HepG2 (cell line): ENCODE data around the gene RNASE11. TPM values are rescaled to one million over a fixed set of nuclear protein-coding genes. Genes with fewer than 3 reads are reported as not detected.

Experiments
- ATAC-seq: fragments of 200-7000 bp; cut with Tn5 transposase; 3 replicates; pipeline ENCODE4 v1.9.1; 2020; ENCODE audit warnings: mild to moderate bottlenecking, moderate library complexity
- BruUV-seq: library from RNA; stranded (reverse); fragments of 400-500 nt; replicated peaks from 2 replicates; lab custom pipeline; 2021; lab: Mats Ljungman, UMichigan
- CTCF ChIA-PET: fragments of 300-600 bp; formaldehyde crosslinking; extraction: SDS; loops from one replicate; lab custom pipeline; 2021; ENCODE audit warnings: low total read pairs, inconsistent platforms, low intra/inter-chr PET ratio; lab: Yijun Ruan, JAX
- POLR2A ChIA-PET: fragments of 350-600 bp; sonication (Branson Sonifier 250); formaldehyde crosslinking; loops from one replicate; lab custom pipeline; 2020; ENCODE audit warnings: antibody characterized with exemption, inconsistent platforms; lab: Yijun Ruan, JAX
- DNase-seq: peaks from one replicate; pipeline ENCODE4 v3.0.0-alpha.2; 2015; ENCODE audit warnings: low spot score
- FAIRE-seq: peaks from 3 replicates; lab custom pipeline; 2011; peaks lifted over from hg19 to GRCh38; lab: Jason Lieb, UNC
- H2AFZ ChIP-seq: one replicate; pipeline ENCODE4 v1.6.1; 2011; ENCODE audit warnings: low read length, inconsistent platforms
- H3K27ac ChIP-seq: fragments of 300-600 bp; 3 replicates; pipeline ENCODE4 v1.8.0; 2011; ENCODE audit warnings: mixed run types, mild to moderate bottlenecking, mixed read lengths, low read length, inconsistent platforms; ENCODE audit not compliant: insufficient read depth; ENCODE audit errors: extremely low read length
- H3K27me3 ChIP-seq, 2 experiments: fragments of 200-600 bp in 1 of 2; 2 replicates in 1 of 2; 3 replicates in 1 of 2; pipeline versions ENCODE4 v1.6.0 to v1.8.0; 2011; ENCODE audit warnings: low read length in 2 of 2, mild to moderate bottlenecking in 2 of 2, moderate library complexity in 2 of 2, inconsistent platforms in 1 of 2; ENCODE audit not compliant: insufficient read depth in 2 of 2, control insufficient read depth in 1 of 2
- H3K36me3 ChIP-seq, 2 experiments: fragments of 200-600 bp in 1 of 2; replicated peaks in 1 of 2; 2 replicates in 1 of 2; 3 replicates in 1 of 2; pipeline versions ENCODE4 v1.5.1 to v1.8.0; 2011; ENCODE audit warnings: low read length in 2 of 2, inconsistent platforms in 1 of 2; ENCODE audit not compliant: insufficient read depth in 2 of 2, control insufficient read depth in 1 of 2
- H3K4me1 ChIP-seq: 2 replicates; pipeline ENCODE4 v1.5.1; 2012; ENCODE audit warnings: low read length, inconsistent platforms; ENCODE audit not compliant: insufficient read depth
- H3K4me2 ChIP-seq: 2 replicates; pipeline ENCODE4 v1.6.0; 2011; ENCODE audit warnings: low read depth, low read length, inconsistent platforms
- H3K4me3 ChIP-seq, 3 experiments: fragments of 200-600 bp in 1 of 3; sonication (generic), shearing (Covaris generic) in 1 of 3; replicated peaks in 1 of 3; 2 replicates each; pipeline ENCODE4 v1.5.1; 2011 to 2016; ENCODE audit warnings: low read length in 3 of 3, inconsistent platforms in 2 of 3, low read depth in 2 of 3, mild to moderate bottlenecking in 2 of 3, control low read depth in 1 of 3, mixed read lengths in 1 of 3; ENCODE audit not compliant: insufficient read depth in 1 of 3
- H3K79me2 ChIP-seq: one replicate; pipeline ENCODE4 v1.6.1; 2011; ENCODE audit warnings: low read length, inconsistent platforms; ENCODE audit not compliant: insufficient read depth
- H3K9ac ChIP-seq: 2 replicates; pipeline ENCODE4 v1.6.0; 2011; ENCODE audit warnings: mild to moderate bottlenecking, low read depth, low read length, inconsistent platforms; ENCODE audit not compliant: insufficient read depth
- H3K9me3 ChIP-seq: 2 replicates; pipeline ENCODE4 v1.5.1; 2012; ENCODE audit warnings: mild to moderate bottlenecking, low read length
- H4K20me1 ChIP-seq: 2 replicates; pipeline ENCODE4 v1.6.0; 2011; ENCODE audit warnings: inconsistent platforms, mild to moderate bottlenecking, low read length, moderate library complexity; ENCODE audit not compliant: insufficient read depth
- AGO2 ChIP-seq: fragments of 200-400 bp; formaldehyde crosslinking; optimal IDR thresholded peaks from 2 replicates; pipeline ENCODE3; 2017; ENCODE audit warnings: mild to moderate bottlenecking, low read depth, low read length, moderate library complexity
- FOSL1 ChIP-seq: sonication (generic); formaldehyde crosslinking; IDR thresholded peaks from 2 replicates; pipeline ENCODE4 v1.9.0; 2021; ENCODE audit warnings: missing genetic modification reagents, borderline replicate concordance
- NKX3-1 ChIP-seq: sonication (generic); formaldehyde crosslinking; IDR thresholded peaks from 2 replicates; pipeline ENCODE4 v1.5.0; 2020; ENCODE audit warnings: missing genetic modification reagents
- NR2F1 ChIP-seq, 2 experiments: fragments of 450-650 bp in 1 of 2; formaldehyde crosslinking in 1 of 2; IDR thresholded peaks; 2 replicates each; pipeline versions ENCODE4 v1.5.0 to v1.6.1; 2016 to 2020; ENCODE audit warnings: mild to moderate bottlenecking in 1 of 2, missing compliant biosample characterization in 1 of 2, missing genetic modification reagents in 1 of 2, moderate library complexity in 1 of 2
- SAFB2 ChIP-seq: sonication (generic); formaldehyde crosslinking; IDR thresholded peaks from 2 replicates; pipeline ENCODE4 v1.5.1; 2020; ENCODE audit warnings: missing genetic modification reagents, low read depth, mild to moderate bottlenecking, borderline replicate concordance
- ZNF101 ChIP-seq: sonication (generic); formaldehyde crosslinking; IDR thresholded peaks from 2 replicates; pipeline ENCODE4 v1.4.0; 2020; ENCODE audit warnings: mild to moderate bottlenecking, low read depth, missing genetic modification reagents, borderline replicate concordance
- ZNF501 ChIP-seq: sonication (generic); formaldehyde crosslinking; IDR thresholded peaks from 2 replicates; pipeline ENCODE4 v1.5.1; 2020; ENCODE audit warnings: mild to moderate bottlenecking, moderate library complexity, missing genetic modification reagents
- ZNF773 ChIP-seq: sonication (generic); formaldehyde crosslinking; IDR thresholded peaks from 2 replicates; pipeline ENCODE4 v1.4.0; 2020; ENCODE audit warnings: missing genetic modification reagents, borderline replicate concordance
- WGBS: methylation state at CpG from one replicate; pipeline ENCODE4 v1.1.6; 2017; ENCODE audit warnings: low lambda C conversion rate; 5-methylcytosine and 5-hydroxymethylcytosine counted together
- in situ Hi-C: cut with HindIII; loops from 2 replicates; pipeline ENCODE4 v1.10.0; 2017; ENCODE audit warnings: low pct_unique_long_range_greater_than_20kb; ENCODE audit not compliant: extremely low pct_ligation_motif_present
- intact Hi-C: fragments of 100-400 bp; cut with micrococcal nuclease; formaldehyde crosslinking; loops from one replicate; pipeline ENCODE4 v1.10.0; 2022; ENCODE audit not compliant: unreplicated experiment
- polyA plus RNA-seq, 8 experiments: library from polyadenylated mRNA; depleted of rRNA in 3 of 8; stranded (reverse) in 7 of 8; unstranded in 1 of 8; fragments of >200 nt; fragmentation: Illumina TruSeq in 4 of 8; extraction: Trizol in 4 of 8; gene quantifications; 2 replicates each; pipeline versions ENCODE4 v1.2.1 to v1.2.3, GENCODE V29; 2011 to 2016; ENCODE audit warnings: low read depth in 4 of 8, missing spikeins in 1 of 8, mixed read lengths in 1 of 8; ENCODE audit not compliant: insufficient read depth in 1 of 8
- total RNA-seq, 5 experiments: library from RNA; depleted of rRNA; stranded (reverse); fragments of >200 nt; fragmentation: Illumina TruSeq; extraction: Trizol; gene quantifications; 2 replicates each; pipeline ENCODE4 v1.2.3, GENCODE V29; 2016; ENCODE audit warnings: low read depth in 1 of 5
- TF ChIP-seq, protein P1 (sequence below): sonication (generic); formaldehyde crosslinking; IDR thresholded peaks from 2 replicates; pipeline ENCODE4 v1.4.0; 2020; ENCODE audit warnings: missing genetic modification reagents
- TF ChIP-seq, protein P2 (sequence below): sonication (generic); formaldehyde crosslinking; IDR thresholded peaks from 2 replicates; pipeline ENCODE4 v1.8.0; 2022; ENCODE audit warnings: missing genetic modification reagents, low read depth, mild to moderate bottlenecking, borderline replicate concordance
- TF ChIP-seq, protein P3 (sequence below): sonication (generic); formaldehyde crosslinking; IDR thresholded peaks from 2 replicates; pipeline ENCODE4 v1.4.0; 2020; ENCODE audit warnings: missing genetic modification reagents, borderline replicate concordance

The RNASE11 gene
- total and polyA plus RNA-seq, 2 of the 13 experiments (the other 11 are each of a cell fraction or from before 2014, with no cell fraction given) = not detected

DNA sequence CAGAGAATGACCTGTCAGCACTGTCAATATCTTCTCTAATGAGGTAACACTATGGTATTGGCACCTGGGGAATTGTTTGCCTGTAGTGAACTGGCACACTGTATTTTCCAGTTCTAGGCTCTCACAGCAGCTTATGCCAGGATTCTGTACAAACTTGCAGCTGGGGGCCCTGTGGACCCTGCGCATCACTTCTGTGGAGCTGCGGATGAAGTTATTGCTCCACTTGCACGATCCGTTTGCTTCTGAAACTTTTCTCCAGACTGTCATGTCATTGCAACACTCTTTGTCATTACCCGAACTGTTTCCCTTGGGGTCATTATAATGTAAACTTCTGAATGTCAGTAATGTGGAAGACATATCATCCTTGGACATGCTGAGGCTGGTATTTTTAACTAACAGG is 3.9 kb downstream of the RNASE11 start:
- BruUV-seq = no TSS peak
- Histone ChIP-seq H3K27ac (no peak overlapping the region), H3K4me2 (no peak overlapping the region), H3K9ac (no peak overlapping the region), H3K4me3 (no peak overlapping the region), H4K20me1 (no peaks in the 10 kb centered on the region), H3K9me3 (no peaks in the 10 kb centered on the region), H3K4me1 (no peaks in the 10 kb centered on the region), H3K27me3 (peaks cover 0 to 2% of the 10 kb centered on the region in 2 experiments; a peak in 2 of 5 replicates), H2AFZ (no peak overlapping the region), H3K36me3 (no peaks in the 10 kb centered on the region), H3K79me2 (no peaks in the 10 kb centered on the region)
- FAIRE-seq (no peak), ATAC-seq (no peak), DNase-seq (no peak)
- no peak for TF ChIP-seq ZNF101 (CRISPR knock-in tag)
- no peak for TF ChIP-seq AGO2
- TF ChIP-seq ZNF773 (CRISPR knock-in tag) = no peak
- TF ChIP-seq, protein P1, sequence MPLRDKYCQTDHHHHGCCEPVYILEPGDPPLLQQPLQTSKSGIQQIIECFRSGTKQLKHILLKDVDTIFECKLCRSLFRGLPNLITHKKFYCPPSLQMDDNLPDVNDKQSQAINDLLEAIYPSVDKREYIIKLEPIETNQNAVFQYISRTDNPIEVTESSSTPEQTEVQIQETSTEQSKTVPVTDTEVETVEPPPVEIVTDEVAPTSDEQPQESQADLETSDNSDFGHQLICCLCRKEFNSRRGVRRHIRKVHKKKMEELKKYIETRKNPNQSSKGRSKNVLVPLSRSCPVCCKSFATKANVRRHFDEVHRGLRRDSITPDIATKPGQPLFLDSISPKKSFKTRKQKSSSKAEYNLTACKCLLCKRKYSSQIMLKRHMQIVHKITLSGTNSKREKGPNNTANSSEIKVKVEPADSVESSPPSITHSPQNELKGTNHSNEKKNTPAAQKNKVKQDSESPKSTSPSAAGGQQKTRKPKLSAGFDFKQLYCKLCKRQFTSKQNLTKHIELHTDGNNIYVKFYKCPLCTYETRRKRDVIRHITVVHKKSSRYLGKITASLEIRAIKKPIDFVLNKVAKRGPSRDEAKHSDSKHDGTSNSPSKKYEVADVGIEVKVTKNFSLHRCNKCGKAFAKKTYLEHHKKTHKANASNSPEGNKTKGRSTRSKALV (CRISPR knock-in tag) = no peak
- 36% methylated on average over 5 of the region's 5 CpGs for WGBS
- intact Hi-C loops (no loop called here), in situ Hi-C loops (no loop called here)
- CTCF ChIA-PET = no interaction called here
- POLR2A ChIA-PET = no interaction called here

DNA sequence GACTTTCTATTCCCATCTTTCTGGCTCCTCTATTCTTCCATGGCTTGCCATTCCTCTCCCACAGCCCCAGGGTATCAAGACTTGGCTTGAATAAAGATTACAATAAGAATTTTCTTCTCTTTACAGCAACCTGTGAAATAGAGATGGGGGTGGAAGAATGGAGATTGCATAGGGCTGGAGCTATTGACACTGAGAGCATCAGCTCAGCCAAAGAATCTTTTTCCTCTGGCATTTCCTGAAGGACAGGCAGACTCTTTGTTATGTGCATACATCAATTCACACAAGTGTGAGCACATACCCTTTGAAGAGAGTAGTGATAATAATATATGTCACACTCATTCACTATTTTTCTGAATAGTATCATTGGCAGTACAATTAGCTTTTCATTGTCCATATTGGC is 4.7 kb downstream of the RNASE11 start:
- Histone ChIP-seq H2AFZ (no peak overlapping the region), H3K27ac (no peak overlapping the region), H3K9me3 (no peaks in the 10 kb centered on the region), H3K36me3 (no peaks in the 10 kb centered on the region), H3K4me2 (no peak overlapping the region), H3K79me2 (no peaks in the 10 kb centered on the region), H3K4me1 (no peaks in the 10 kb centered on the region), H3K4me3 (no peak overlapping the region), H3K27me3 (peaks cover 0 to 2% of the 10 kb centered on the region in 2 experiments; a peak in 2 of 5 replicates), H4K20me1 (no peaks in the 10 kb centered on the region), H3K9ac (no peak overlapping the region)
- ChIA-PET POLR2A (no interaction called here), CTCF (no interaction called here)
- BruUV-seq = no TSS peak
- ATAC-seq (no peak), FAIRE-seq (no peak), DNase-seq (no peak)
- intact Hi-C loops (no loop called here), in situ Hi-C loops (no loop called here)
- TF ChIP-seq FOSL1 (CRISPR knock-in tag) = no peak
- no peak for TF ChIP-seq NKX3-1 (CRISPR knock-in tag)
- no peak for TF ChIP-seq SAFB2 (CRISPR knock-in tag)
- TF ChIP-seq, protein P2, sequence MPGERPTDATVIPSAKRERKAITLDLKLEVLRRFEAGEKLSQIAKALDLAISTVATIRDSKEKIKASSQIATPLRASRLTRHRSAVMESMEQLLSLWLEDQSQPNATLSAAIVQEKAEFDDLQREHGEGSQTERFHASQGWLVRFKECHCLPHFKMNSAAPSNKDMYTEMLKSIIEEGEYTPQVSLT (CRISPR knock-in tag) = no peak
- TF ChIP-seq, protein P3, sequence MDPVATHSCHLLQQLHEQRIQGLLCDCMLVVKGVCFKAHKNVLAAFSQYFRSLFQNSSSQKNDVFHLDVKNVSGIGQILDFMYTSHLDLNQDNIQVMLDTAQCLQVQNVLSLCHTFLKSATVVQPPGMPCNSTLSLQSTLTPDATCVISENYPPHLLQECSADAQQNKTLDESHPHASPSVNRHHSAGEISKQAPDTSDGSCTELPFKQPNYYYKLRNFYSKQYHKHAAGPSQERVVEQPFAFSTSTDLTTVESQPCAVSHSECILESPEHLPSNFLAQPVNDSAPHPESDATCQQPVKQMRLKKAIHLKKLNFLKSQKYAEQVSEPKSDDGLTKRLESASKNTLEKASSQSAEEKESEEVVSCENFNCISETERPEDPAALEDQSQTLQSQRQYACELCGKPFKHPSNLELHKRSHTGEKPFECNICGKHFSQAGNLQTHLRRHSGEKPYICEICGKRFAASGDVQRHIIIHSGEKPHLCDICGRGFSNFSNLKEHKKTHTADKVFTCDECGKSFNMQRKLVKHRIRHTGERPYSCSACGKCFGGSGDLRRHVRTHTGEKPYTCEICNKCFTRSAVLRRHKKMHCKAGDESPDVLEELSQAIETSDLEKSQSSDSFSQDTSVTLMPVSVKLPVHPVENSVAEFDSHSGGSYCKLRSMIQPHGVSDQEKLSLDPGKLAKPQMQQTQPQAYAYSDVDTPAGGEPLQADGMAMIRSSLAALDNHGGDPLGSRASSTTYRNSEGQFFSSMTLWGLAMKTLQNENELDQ = no peak
- TF ChIP-seq NR2F1 (CRISPR knock-in tag; IDR thresholded peaks at IDR 0.05) = no peak
- no peak for TF ChIP-seq ZNF501 (CRISPR knock-in tag)
